Activated CD4-positive, CD25-positive, alpha-beta regulatory T cell treated with anti-CD3 and anti-CD28 coated beads, Interleukin-2, amount 50 U/mL, for 24 hours (primary cell): ENCODE results near the gene MYO7B.
"Not testable (repeated sequence)": the region's sequence is repeated elsewhere in the genome, so short reads cannot be mapped to it uniquely, and the experiment has no call there.

Experiments used
- ATAC-seq, 2 donors: fragments of 150-1000 bp; cut with Tn5 transposase; one replicate each; pipeline ENCODE4 v1.10.0; 2021; ENCODE audit warnings: mild to moderate bottlenecking in 1 of 2, moderate library complexity in 1 of 2

MYO7B gene

GRCh38 chr2:127524198-127524834 is 11.2 kb upstream of the MYO7B start:
- ATAC-seq = not testable (repeated sequence)

- no peak for ATAC-seq
Measured at GRCh38 chr2:127525691-127526131, 9.8 kb upstream of the MYO7B start.

GRCh38 chr2:127526132-127527000 is 9.1 kb upstream of the MYO7B start, which contains the start of gene IWS1:
TSS of gene IWS1 (minus strand) at chr2:127526489. CDS start at chr2:127526208, 281 bp downstream.
- ATAC-seq = peak; percentile 91 to 92

- peak; percentile 21 to 25 for ATAC-seq
Measured at GRCh38 chr2:127527001-127527804, 8.3 kb upstream of the MYO7B start.

- no peak for ATAC-seq
Measured at GRCh38 chr2:127528487-127528886, 7.0 kb upstream of the MYO7B start.

GRCh38 chr2:127529416-127529815 is 6.1 kb upstream of the MYO7B start:
- not testable (repeated sequence) for ATAC-seq

- no peak for ATAC-seq
Measured at GRCh38 chr2:127530245-127531140, 5.0 kb upstream of the MYO7B start.

- no peak for ATAC-seq
Measured at GRCh38 chr2:127531221-127531648, 4.2 kb upstream of the MYO7B start.

- no peak for ATAC-seq
Measured at GRCh38 chr2:127532296-127532695, 3.2 kb upstream of the MYO7B start.

GRCh38 chr2:127535918-127536317 is 435 bp downstream of the MYO7B start:
- ATAC-seq = no peak

GRCh38 chr2:127536707-127537541 is 1.4 kb downstream of the MYO7B start:
- no peak for ATAC-seq

GRCh38 chr2:127537644-127538043 is 2.2 kb downstream of the MYO7B start:
- no peak for ATAC-seq

GRCh38 chr2:127541809-127542208 is 6.3 kb downstream of the MYO7B start:
- no peak for ATAC-seq

GRCh38 chr2:127542231-127542630 is 6.7 kb downstream of the MYO7B start:
- no peak for ATAC-seq

GRCh38 chr2:127543013-127543501 is 7.6 kb downstream of the MYO7B start:
- not testable (repeated sequence) for ATAC-seq

GRCh38 chr2:127545189-127545588 is 9.7 kb downstream of the MYO7B start:
- no peak for ATAC-seq

- no peak for ATAC-seq
Measured at GRCh38 chr2:127545796-127546195, 10.3 kb downstream of the MYO7B start.

- no peak for ATAC-seq
Measured at GRCh38 chr2:127546797-127547196, 11.3 kb downstream of the MYO7B start.

- ATAC-seq = no peak
Measured at GRCh38 chr2:127551221-127551930, 15.9 kb downstream of the MYO7B start.

GRCh38 chr2:127552336-127552735 is 16.9 kb downstream of the MYO7B start:
- ATAC-seq = no peak
